HG02678 (cell line): ENCODE results near the gene PCNX3.

Experiments
- ATAC-seq: cut with Tn5 transposase; IDR thresholded peaks from one replicate; pipeline ENCODE4 v1.9.1; 2021; ENCODE audit warnings: mild to moderate bottlenecking, moderate library complexity; ENCODE audit not compliant: unreplicated experiment

PCNX3 gene

DNA sequence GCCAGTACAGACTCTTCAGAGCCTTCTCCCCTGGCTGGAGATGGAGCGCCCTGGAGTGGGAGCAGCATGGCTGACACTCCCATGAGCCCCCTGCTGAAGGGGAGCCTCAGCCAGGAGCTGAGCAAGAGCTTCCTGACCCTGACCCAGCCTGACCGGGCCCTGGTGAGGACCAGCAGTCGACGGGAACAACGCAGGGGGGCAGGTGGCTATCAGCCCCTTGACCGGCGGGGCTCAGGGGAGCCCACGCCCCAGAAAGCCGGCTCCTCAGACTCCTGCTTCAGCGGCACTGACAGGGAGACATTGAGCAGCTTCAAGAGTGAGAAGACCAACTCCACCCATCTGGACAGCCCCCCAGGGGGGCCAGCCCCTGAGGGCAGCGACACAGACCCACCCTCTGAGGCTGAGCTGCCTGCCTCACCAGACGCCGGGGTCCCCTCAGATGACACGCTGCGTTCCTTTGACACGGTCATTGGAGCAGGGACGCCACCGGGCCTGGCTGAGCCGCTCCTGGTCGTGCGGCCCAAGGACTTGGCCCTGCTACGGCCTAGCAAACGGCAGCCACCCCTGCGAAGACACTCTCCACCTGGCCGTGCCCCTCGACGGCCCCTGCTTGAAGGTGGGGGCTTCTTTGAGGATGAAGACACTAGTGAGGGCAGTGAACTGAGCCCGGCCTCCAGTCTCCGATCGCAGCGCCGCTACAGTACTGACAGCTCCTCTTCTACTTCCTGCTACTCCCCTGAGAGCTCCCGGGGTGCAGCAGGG lies 2.6 kb downstream of the PCNX3 start:
- no peak for ATAC-seq

GRCh38 chr11:65618763-65619162 lies 3.2 kb downstream of the PCNX3 start:
- ATAC-seq = no peak

DNA sequence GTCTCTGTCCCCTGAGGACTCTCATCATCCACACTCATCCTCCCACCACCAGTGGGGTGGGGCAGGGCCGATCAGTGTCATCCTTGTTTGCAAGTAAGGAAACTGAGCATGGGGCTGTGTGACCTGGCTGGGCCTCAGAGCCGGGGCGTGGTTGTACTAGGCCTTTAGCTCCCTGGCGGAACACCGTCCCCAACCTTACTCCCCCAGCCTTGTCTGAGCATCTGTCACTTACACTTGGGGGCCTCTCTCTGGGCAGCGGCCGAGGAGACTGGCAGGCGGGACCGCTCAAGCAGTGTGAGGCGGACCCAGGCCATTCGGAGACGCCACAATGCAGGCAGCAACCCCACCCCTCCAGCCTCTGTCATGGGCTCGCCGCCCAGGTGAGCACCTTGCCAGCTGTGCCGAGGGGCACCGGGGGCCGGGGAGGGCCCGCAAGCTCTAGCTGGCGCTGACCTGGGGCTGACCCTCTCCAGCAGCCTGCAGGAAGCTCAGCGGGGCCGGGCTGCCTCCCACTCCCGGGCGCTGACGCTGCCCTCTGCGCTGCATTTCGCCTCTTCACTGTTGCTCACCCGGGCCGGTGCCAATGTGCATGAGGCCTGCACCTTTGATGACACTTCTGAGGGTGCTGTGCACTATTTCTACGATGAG lies 3.8 kb downstream of the PCNX3 start:
- no peak for ATAC-seq

GRCh38 chr11:65620666-65621065 lies 5.1 kb downstream of the PCNX3 start:
- no peak for ATAC-seq

GRCh38 chr11:65621460-65621859 lies 5.9 kb downstream of the PCNX3 start:
- ATAC-seq = no peak

DNA sequence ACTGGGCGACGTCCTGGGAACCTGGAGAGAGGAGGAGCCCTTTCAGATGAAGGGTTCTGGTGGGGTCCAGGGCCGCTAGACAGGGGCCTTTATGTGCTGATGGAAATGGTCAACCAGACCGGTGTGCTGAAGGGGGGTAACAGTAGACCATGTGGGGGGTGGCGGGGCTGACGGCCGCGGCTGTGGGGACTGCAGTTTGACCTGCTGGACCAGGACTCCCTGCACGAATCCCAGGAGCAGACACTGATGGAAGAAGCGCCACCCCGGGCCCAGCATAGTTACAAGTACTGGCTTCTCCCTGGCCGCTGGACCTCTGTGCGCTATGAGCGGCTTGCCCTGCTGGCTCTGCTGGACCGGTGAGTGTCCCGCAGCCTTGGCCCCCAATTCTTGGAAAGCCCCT lies 6.4 kb downstream of the PCNX3 start:
- ATAC-seq = no peak

DNA sequence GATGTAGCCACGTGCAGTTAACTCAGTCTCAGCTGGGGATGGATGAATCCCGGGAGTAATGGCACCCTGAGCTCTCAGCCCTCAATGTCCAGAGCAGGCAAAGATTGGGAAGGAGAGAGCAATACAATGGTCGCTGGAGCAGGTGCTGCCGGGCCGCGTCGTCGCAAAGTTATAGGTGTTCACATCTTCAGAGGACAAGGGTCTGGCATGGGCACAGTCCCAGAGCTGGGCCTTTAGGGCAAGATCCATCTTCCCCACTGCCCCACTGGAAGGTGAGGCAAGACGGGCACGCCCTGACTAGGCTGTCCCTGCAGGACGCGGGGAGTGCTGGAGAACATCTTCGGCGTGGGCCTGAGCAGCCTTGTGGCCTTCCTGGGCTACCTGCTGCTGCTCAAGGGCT lies 7.6 kb downstream of the PCNX3 start:
- ATAC-seq = no peak

DNA sequence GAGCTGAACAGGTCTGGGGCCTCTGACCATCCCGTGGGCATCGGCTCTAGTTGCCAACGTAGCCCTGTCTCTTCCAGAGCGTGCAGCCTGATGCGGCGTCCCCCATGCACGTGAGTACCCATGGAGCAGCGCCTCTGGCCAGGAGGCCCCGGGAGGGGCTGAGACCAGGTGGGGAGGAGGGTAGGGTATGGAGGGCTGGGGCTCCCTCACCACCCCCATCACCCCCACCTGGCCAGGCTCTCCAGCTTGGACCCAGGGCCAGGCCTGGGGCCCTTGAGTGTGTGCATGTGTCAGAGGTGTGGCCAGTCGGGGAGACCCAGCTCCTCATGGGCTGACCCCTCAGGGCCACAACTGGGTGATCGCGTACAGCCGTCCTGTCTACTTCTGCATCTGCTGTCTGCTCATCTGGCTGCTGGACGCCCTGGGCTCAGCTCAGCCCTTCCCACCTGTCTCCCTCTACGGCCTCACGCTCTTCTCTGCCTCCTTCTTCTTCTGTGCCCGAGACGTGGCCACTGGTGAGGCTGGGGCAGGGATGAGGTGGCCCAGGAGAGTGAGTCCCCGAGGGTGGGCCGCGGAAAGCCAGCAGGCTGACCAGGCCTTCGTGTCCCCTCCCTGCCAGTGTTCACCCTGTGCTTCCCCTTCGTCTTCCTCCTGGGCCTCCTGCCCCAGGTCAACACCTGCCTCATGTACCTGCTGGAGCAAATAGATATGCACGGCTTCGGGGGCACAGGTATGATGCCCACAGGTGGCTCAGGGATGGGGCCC lies 8.5 kb downstream of the PCNX3 start:
- no peak for ATAC-seq

DNA sequence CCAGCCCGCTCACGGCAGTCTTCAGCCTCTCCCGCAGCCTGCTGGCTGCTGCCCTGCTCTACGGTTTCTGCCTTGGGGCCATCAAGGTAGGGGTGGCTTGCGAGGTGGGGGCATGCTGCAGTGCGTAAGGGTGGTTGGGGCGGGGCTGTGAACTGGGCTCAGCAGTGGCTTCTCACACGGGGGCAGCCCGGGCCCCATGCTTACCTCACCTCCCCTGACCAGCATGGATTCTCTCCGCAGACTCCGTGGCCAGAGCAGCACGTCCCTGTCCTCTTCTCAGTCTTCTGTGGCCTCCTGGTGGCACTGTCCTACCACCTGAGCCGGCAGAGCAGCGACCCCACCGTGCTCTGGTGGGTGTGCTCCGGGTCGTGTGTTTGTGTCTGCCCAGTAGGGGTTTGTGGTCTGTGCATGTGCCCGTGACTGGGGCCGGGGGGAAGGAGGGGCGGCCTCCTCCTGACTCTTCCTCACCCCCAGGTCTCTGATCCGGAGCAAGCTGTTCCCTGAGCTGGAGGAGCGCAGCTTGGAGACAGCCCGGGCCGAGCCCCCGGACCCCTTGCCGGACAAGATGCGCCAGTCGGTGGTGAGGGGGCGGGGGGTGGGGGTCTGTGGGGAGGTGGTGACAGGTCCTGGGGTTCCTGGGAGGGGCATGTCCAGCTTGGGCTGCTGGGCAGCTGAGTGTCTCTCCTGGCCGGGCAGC lies 9.5 kb downstream of the PCNX3 start:
- no peak for ATAC-seq

GRCh38 chr11:65625628-65626342 lies 10.2 kb downstream of the PCNX3 start:
- ATAC-seq = no peak

- ATAC-seq = no peak
These were observed 11.6 kb downstream of the PCNX3 start for GRCh38 chr11:65627202-65627601.

DNA sequence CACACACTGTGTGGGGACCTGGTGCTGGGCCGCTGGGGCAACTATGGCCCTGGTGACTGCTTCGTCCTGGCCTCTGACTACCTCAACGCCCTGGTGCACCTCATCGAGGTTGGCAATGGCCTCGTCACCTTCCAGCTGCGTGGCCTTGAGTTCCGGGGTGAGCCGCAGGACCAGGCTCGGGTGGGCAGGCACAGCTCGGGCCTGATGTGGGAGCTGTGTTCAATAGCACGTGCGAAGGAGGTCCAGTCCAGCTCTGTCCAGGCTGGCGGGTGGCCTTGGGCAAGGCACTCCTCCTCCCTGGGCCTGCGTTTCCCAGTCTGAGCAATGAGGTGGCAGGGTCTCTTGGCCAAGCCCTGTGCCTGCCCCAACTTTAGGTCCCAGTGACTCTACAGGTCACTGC lies 14.0 kb downstream of the PCNX3 start:
- no peak for ATAC-seq

DNA sequence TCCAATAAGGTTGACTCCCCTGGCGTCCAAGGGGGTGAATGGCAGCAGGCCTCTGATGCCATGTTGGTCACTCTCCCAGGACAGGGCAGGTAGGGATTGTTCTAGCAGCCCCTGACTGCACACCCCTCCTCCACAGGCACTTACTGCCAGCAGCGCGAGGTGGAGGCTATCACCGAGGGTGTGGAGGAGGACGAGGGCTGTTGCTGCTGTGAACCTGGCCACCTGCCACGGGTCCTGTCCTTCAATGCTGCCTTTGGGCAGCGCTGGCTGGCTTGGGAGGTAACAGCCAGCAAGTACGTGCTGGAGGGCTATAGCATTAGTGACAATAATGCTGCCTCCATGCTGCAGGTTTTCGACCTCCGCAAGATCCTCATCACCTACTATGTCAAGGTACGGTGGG lies 14.6 kb downstream of the PCNX3 start:
- ATAC-seq = no peak

DNA sequence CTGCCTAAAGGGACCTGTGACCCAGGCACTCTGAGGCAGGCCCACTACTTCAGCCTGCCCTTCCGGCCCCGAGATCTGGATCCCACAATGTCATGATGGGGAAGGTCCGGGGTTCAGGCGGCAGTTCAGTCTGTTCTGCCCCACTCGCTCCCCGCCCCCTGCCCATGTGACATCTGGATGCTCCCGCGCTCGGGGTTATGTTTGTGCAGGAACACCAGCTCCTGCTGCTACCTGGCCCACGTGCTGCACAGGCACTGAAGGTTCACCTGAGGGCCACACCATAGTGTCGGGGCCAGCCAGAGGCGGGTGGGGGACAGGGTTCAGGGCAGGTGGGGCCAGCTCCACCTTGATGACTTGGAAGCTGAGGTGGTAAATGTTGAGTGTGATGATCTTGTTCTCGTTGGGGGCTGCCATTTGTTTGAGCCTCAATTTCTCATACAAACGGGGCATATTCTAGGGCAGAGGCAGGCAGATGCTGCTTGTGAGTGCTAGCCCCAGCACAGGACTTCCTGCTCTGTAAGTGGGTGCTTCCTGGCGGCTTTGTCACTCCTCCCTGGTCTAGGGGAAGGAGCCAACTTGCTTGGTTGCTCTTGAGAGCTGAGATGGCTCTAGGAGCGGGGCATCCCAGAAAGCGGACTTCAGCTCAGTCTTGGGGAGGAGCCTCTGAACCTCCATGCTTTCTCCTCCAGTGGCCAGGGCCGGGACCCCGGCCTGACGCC lies 18.0 kb downstream of the PCNX3 start:
- ATAC-seq = no peak

DNA sequence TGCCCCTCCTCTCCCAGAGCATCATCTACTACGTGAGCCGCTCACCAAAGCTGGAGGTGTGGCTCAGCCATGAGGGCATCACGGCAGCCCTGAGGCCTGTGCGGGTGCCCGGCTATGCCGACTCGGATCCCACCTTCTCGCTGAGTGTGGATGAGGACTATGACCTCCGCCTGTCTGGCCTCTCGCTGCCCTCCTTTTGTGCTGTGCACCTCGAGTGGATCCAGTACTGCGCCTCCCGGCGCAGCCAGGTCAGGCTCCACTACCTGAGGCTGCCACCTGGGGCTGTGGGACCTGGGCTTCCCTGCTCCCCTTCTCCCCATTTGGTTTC lies 18.5 kb downstream of the PCNX3 start:
- ATAC-seq = no peak

DNA sequence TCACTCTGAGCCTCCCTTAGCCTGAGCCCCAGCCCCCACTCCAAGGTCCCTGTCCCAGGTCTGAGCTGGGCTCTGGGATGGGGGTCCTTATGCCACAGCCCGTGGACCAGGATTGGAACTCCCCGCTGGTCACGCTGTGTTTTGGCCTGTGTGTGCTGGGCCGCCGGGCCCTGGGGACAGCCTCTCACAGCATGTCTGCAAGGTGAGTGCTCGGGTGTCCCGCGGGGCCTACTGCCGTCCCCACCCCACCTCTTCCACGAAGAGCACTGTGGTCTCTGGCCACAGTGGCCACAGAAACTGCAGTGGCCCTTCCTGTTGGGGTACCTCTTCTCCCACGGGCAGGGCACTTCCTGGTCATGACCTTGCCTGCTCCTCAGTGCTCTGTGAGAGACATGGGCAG lies 18.9 kb downstream of the PCNX3 start:
- no peak for ATAC-seq

DNA sequence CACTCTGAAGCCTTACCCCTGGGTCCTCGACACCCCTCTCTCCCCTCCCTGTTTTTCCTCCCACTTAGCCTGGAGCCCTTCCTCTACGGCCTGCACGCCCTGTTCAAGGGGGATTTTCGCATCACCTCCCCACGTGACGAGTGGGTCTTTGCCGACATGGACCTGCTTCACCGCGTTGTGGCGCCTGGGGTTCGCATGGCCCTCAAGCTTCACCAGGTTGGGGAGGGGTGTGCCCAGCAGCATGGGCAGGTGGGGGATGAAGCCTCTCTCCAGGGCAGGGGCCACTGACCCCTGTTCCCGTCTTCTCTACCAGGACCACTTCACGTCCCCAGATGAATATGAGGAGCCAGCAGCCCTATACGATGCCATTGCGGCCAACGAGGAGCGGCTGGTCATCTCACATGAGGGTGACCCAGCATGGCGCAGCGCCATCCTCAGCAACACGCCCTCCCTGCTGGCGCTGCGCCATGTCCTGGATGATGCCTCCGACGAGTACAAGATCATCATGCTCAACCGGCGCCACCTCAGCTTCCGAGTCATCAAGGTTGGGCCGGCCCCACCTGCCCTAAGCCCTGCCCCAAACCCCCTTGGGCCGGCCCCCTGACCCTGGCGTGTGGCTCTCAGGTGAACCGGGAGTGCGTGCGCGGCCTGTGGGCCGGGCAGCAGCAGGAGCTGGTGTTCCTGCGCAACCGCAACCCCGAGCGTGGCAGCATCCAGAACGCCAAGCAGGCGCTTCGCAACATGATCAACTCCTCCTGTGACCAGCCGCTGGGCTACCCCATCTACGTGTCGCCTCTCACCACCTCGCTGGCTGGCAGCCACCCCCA lies 19.5 kb downstream of the PCNX3 start:
- no peak for ATAC-seq

GRCh38 chr11:65636108-65637031 lies 20.8 kb downstream of the PCNX3 start:
- no peak for ATAC-seq
